HG02970 (cell line): ENCODE measurements around the gene LMO2.
"Not testable (repeated sequence)": the region's sequence is repeated elsewhere in the genome, so short reads cannot be mapped to it uniquely, and the experiment has no call there.

ENCODE experiments used
- ATAC-seq: cut with Tn5 transposase; IDR thresholded peaks from one replicate; pipeline ENCODE4 v1.9.1; 2021; ENCODE audit warnings: mild to moderate bottlenecking, moderate library complexity, moderate number of reproducible peaks; ENCODE audit not compliant: unreplicated experiment, low FRiP score

LMO2 gene

DNA sequence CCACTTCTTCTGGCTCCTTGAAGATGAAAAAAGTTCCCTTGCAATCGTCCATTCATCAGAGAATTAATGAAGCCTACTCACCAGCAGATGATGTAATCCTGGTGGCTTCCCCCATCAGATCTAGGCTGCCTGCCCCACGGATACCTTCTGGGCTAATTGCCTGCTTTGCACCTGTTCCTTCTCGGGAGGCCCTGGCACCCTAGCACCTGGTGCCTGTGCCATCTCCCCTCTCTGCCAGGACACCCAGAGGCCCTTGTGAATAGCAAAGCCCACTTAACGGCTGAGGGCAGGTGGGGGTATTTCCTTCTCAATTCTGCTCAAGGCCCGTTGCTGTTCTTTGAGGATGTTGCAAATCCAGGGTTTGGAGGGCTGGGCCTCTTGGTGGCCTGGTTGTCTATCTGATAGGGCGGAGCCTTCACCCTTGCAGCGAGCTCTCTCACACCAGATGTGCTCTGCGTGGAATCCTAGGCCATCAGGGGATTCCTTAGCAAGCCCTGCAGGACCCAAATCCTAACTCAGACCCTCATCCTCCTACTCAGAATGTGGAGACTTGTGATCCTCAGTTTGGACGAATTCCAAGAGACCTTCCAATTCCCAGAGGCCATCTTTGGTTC lies at the start of gene LMO2:
LMO2 (minus strand) TSS at position 363 of the 614 bp plus-strand sequence. CDS start 22,360 bp downstream, outside the sequence.
- no peak for ATAC-seq

DNA sequence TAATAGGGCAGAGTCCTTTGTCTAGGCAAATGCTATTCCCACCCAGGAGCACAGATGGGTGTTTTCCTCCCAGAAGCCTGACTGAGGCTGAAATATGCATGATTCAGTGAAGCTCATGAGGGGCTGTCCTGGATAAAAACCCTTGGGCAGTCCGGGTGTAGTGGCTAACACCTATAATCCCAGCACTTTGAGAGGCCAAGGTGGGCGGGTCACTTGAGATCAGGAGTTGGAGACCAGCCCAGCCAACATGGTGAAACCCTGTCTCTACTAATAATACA lies 48.6 kb upstream of the LMO2 start:
- no peak for ATAC-seq

DNA sequence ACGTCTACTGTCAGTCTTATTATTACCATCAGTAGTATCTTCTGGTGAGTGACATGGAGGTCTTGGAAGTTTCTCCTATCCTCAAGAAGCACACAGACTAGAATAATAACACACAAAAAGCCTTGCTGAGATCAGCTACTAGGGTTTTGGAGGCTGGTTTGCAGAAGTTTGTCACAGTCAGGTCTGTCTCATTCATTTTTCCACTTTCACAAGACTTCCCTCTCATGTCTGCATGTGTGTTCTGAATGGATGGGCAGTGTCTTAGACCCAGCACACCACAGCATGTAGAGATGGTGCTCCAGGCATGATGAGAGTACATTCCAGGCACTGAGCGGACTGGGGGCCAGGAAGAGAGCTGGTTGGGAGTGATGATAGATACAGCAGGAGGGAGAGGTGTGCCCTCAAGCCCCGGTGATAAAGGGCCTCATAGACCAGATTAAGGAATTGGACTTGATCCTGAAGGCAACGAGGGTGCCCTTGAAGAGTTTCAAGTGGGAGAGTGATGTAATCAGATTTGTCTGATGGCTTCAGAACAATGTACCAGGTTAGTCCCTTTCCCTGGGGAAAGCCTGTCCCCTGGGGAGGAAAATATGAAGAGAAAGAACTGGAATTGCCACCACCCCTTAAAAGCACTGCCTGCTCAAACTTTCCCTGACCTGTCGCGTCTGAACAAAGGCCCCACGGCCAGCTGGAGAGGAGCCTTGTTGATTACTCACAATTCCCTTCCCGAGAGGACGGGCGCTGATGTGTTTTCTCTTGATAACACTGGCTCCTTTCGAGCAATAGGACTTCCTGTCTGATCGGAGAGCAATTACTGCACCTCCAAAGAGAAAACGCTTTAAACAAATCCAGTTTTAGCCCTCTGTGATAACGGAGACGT lies 45.1 kb upstream of the LMO2 start:
- ATAC-seq: no peak

DNA sequence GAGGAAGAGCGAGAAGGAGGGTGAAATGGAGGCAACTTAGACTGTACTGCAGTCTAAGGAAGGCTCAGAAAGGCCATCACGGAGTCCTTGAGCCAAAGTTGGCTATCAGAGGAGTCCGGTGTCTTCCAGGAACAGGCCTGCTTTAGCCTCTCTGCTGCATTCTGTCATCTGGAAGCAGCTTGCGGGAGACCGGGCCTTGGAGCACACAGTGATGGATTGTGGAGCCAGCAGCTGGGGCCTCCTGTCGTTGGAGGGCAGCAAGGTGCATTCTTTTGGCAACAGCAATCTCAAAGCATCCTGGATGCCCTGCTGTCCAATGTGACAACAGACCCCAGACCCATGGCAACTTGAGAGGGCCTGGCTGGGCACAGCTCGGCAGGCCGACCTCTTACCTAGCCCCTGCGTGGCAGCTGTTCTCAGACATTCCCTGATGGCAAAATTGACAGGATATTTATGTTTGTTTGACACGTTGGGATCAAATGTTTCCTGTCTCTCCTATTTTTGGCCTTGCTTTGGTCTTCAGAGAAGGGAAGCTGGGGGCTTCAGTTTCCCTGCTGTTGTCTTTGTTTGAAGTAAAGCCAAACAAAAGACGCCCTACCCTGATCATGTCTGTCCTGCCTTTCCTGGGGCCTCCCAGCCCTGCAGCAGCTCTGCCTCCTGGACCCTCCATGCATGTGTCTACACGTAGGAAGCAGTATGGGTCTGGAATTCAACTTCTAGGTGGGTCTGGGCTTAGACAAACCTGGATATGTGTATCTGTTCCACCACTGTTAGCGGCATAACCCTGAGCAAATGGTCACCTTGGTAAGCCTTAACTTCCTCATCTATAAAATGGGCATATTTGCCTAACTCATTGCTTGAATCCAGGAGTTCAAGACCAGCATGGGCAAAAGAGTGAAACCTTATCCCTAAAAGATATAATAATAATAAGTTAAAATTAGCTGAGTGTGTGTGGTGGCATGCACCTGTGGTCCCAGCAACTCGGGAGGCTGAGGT lies 43.9 kb upstream of the LMO2 start:
- no peak for ATAC-seq

DNA sequence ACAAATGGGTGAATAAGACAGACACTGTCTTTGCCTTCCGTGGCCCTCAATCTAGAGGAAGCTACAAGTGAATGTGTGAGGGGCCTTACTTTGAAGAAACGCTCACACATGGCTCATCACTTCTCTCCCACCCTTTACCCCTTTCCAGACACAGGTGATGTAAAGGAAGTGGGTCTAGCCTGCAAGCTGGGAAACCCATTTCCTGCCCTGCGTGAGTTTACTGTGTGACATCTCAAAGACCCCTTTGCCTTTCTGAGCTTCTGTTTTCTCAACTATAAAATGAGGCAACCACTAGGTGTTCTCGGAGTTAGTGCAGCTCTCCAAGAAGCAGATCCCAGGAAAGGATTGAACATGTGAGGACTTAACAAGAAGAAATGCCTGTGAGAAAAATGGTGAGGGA lies 43.1 kb upstream of the LMO2 start:
- no peak for ATAC-seq

DNA sequence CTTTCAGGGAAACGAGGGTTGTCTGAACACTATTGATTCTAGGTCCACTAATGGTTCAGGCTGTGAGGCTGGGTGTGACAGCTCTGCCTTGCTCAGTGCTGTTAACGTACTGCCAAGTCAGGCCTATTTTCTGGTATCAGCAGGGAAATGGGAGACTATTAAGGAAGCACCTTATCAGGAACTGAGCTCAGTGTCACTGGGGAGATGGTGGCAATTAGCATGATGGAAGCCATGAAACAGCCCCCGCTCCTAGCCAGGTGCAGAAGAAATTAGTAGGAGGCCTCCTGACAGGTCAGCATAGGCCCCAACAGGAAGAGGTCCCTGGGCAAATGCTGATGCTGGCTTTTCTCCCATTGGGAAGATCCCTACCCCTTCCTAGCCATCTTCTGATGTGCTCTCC lies 42.6 kb upstream of the LMO2 start:
- ATAC-seq: no peak

DNA sequence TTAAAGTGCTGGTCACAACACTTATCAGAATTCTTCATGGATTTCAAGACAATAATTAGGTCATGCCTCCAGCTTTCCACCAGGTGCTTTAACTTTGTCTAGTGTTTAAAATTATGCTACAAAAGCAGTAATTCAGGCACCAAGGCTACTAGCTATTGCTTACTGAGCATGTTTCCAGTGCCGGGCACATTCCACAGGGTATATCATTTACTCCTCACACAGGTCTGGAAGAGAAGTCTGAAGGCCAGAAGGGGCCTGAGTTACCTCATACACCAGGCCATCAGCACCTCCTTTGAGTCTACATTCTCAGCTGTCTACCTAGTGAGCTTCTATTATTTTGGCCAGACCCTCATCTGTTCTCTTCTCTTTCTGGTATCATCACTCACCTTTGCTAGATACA lies 41.7 kb upstream of the LMO2 start:
- ATAC-seq: no peak

DNA sequence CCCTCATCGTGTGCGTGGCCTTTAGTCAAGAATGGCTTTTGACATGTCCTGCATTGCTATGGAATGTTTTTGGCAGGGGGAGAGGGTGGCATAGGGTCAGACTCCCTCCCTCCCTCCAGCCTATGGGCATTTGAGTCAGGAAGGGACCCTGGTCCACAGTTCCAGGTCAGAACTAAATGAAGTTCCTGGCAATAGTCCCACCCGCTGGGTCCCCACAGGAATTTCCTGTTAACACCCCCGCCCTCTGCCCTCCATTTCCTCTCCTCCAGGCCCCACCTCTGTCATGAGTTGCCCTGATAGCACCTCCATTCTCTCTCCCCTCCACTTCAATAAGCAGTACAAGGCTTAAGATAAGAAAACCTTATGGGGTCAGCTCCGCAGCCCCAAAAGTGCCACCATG lies 40.8 kb upstream of the LMO2 start:
- no peak for ATAC-seq

DNA sequence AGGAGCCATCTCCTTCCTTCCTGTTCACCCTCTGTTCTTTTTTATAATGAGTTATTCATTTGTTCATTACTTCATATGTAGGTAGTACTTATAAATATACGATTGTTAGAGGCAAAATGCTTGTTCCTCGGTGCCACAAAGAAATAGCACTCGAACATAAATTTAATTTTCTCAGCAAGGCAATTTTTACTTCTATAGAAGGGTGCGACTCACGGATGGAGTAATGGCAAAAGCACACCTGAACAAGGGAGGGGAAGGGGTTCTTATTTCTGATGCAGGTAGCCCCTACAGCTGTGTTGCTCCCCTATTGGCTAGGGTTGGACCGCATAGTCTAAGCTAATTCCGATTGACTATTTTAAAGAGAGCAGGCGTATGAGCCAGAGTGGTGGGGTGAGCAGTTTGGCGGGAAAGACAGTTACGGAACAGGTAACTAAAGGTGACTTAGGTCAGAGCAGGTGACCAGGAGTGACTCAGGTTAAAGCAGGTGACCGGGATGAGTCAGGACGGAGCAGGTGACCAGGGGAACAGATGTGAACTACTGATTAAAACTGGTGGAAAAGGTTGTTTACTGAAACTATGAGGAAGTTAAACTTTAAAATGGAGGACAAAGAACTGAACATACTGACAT lies 40.0 kb upstream of the LMO2 start:
- not testable (repeated sequence) for ATAC-seq

DNA sequence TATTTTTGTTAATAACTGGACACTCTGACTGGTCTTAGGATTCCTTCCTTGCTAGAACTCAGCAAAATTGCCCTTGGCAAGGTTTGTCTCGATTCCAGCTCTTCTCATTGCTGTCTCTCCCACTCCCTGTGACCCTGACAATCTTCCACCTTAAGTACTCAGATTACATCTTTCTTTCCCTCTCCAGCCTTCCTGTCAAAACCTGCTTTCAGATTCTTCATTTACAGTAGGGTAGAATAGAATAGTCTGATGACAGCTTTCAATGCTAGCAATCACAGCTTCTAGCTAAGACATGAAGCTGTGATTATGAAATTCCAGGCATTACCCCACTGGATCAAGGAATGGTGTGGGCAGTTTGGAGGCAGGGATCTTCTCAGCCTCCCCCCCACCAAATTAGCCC lies 39.2 kb upstream of the LMO2 start:
- no peak for ATAC-seq

DNA sequence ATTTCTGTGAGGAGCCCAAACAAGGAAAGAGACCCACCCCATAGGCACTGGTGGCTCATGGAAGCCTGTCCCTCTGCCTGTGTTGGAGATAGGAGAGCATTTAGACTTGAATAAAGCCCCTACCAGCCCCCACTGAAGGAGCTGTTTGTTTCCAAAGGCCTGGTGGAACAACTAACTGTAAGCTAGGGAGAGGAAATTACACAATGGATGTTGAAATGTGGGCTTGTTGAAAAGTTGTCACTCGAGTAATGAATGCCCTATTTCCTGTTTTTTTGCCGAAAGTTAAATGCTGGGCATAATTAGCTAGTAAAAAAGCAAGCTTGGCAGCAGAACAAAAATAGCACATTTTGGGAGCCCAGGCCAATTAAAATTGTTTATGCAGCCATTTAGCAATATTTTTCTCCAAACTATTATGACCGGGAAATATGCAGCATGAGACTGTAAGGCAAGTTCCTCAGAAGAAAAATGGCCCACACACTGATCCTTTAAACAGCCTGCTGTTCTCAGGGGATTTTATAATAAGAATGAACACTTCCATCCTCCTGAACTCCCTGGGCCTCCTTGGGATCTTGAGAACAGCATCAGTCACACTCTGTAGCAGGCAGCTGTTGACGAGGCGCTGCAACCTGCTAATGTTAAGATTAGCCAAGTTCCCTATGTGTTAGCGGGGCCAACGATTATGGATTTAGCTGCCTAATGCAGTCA lies 38.6 kb upstream of the LMO2 start:
- no peak for ATAC-seq

DNA sequence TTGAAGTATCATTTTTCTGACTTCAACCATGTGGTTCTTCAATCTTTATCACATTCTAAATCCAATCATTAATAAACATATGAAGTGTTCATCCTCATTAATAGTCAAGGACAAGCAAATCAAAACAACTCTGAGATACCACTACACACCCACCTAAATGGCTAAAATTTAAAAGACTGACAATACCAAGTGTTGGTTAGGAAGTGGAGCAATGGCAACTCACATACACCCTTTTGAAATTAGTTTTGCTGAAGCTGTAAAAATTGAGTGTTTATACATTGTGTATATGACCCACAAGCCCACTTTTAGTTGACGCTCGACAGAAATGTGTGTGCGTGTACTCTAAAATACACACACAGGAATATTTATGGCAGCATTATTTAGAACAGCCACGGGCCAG lies 36.7 kb upstream of the LMO2 start:
- no peak for ATAC-seq

DNA sequence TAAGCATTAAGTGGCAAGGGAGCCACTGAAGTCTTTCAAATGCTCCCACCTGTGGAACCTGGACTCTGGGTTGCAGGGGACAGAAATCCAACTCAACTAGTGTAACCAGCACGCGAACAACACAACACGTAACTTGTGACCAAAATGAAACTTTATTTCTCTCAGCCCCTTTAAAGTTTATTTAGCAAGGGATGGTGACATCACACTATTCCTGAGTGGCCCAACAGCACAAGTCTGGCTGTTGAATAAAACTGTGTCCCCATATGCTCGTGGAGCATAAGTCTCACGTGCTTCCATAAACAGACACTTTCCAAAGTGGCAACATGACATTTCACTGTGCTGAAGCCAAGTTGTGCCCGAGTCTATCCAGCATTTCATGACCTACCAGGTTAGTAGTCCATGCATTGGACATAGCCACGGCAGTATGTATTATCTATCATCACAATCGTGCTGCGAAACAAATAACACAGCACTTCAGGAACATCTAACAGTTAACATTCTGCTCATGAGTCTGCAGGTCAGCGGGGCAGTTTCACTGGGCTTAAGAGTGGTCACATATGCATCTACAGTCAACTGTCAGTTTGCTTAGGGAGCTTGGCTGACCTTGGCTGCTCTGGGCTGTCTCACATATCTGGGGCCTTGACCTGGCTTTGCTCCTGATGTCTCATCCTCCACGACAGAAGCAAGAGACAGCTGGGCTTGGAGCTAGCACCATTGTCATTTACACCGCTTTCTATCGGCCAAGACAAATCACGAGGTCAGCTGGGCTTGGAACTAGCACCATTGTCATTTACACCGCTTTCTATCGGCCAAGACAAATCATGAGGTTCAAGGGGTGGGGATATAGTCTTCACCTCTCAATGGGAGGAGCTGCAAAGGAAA lies 35.0 kb upstream of the LMO2 start:
- no peak for ATAC-seq

DNA sequence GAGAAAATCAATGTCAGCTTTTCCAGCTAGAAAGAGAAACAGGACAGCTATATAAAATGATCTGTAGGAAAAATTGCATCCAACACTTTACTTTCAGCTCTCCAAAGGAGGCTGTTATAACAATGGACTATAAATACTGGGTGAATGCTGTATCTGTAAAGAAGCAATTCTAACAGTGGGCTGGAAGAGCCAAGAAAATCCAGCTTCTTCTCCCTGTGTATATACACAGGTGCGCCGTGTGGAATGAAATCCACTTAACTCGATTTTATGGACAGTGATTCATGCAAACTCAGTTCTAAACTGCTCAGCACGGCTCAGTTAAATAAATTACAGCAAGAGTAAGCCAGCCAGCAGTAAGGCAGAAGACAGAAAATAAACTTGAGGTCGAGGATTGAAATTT lies 32.5 kb upstream of the LMO2 start:
- no peak for ATAC-seq

DNA sequence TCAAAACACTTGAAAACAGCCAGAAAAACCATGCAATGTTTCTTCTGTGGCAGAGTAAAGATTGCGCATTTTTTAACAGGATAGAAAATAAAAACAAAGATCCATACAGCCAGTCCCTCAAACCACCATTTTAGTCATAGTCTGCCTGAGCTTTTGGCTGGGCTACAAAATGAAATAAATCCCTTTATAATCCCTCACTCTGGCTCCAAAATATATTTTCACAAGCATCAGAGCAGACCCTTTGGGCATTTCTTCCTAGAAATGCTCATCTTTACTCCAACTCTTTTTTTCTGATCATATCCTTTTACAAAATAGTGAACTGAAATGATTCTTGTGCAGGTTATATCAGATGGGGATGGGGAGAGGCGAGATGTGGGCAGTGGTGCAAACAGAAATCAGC lies 31.8 kb upstream of the LMO2 start:
- no peak for ATAC-seq

DNA sequence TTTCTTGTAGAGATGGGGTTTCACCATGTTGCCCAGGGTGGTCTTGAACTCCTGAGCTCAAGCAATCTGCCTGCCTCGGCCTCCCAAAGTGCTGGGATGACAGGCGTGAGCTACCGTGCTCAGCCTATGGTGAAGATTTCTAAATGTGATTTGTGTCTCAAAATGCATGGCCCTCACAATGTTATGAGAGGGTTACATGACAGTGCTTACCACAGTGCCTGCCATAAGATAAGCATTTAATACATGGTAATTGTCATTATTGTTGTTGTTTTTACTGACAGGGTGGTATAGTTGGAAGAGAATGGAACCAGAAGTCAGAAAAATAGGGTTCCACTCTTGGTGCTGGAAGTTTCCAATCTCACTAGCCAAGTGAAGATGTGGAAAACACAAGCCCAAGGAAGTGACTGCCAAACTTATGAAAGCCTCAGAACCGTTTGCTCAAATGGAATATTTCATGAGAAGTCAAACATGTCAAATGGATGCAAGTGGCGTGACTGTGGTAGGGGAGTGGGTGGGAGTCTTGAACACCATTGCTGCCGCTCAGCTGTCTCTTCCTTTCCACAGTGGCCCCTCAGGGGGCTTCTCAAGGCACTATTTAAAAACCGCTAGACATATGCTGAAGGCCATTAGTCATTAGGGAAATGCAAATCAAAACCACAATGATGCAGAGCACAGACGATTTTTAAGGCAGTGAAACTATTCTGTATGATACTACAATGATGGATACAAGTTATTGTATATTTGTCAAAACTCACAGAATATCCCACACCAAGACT lies 29.1 kb upstream of the LMO2 start:
- ATAC-seq: no peak

DNA sequence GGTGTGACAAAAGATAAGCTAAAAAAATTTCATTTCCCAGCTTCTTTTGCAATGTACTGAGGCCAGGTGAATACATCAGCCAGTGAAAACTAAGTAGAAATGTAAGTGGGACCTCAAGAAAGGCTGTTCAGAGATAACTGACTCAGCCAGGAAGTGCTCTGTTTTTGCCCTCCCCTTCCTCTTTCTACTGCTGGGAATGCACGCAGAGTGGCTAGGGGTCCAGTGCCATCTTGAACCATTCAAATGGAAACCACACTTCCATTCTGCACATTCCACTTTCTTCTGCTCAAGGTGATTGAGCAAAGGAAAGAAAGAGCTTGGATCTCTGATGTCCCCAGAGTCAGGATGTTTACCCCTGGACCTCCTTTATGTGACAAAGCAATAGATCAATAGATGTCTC lies 27.8 kb upstream of the LMO2 start:
- no peak for ATAC-seq

DNA sequence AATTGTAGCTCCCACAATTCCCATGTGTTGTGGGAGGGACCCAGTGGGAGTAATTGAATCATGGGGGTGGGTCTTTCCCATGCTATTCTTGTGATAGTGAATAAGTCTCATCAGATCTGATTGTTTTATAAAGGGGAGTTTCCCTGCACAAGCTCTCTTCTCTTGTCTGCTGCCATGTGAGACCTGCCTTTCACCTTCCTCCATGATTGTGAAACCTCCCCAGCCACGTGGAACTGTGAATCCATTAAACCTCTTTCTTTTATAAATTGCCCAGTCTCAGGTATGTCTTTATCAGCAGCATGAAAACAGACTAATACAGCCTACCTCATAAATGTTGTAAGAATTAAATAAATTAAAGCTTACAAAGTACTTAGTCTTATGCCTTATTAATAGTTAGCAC lies 25.5 kb upstream of the LMO2 start:
- ATAC-seq: not testable (repeated sequence)
